HL-60/S4 treated with phorbol 12-myristate 13-acetate at 8.2 ng/mL for 4 days and 3 days (cell line): ENCODE results near the gene PSMG3.

Source experiments
- in situ Hi-C: fragments of 300-500 bp; cut with MboI; formaldehyde crosslinking; loops from 2 replicates; pipeline ENCODE4 v1.15.0; 2022; ENCODE audit warnings: low sequenced_read_pairs

PSMG3 gene

DNA sequence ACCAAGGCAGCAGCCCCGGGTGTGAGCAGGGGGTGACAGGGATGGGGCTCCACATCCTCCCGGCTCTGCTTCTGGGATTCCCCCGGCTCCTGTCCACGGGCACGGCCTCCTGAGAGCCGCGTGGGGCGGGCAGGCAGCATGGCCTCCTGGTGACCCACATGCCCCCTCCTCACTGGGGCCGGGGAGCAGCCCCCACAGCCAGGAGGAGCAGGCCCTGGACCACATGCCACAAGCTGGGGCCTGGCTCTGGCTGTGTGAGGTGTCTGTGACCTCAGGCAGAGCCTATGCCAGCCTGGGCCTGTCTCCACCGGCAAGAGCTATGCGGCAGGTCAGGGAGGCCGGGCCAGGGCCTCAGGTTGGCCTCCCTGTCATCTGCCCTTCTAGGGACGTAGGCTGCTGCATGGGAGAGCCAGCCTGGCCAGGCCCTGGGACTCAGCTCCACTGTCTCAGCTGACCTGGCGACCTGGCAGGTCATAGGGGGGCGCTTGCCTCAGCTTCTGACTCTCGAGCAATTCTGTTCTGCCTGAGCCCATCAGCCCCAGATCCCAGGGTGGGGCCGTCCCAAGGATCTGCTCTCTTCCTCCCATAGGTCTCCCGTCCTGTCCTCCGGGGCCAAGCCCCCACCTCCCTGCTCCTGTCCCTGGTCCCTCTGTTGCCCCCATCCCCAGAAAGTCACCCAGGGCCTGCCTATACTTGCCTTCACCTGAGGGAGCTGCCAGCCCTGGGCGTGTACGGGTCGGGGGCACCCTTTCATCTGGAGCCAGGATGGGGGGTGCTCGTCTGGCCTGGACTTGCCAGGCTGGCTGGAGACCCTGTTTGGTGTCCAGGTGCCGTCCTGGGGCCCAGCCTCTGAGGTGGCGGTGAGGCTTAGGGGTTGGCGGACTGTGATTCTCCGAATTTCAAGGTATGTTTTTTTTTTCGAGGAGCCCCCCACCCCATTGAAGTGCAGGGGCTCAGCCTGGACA lies 9.9 kb downstream of the PSMG3 start:
- in situ Hi-C loops: no loop called here

DNA sequence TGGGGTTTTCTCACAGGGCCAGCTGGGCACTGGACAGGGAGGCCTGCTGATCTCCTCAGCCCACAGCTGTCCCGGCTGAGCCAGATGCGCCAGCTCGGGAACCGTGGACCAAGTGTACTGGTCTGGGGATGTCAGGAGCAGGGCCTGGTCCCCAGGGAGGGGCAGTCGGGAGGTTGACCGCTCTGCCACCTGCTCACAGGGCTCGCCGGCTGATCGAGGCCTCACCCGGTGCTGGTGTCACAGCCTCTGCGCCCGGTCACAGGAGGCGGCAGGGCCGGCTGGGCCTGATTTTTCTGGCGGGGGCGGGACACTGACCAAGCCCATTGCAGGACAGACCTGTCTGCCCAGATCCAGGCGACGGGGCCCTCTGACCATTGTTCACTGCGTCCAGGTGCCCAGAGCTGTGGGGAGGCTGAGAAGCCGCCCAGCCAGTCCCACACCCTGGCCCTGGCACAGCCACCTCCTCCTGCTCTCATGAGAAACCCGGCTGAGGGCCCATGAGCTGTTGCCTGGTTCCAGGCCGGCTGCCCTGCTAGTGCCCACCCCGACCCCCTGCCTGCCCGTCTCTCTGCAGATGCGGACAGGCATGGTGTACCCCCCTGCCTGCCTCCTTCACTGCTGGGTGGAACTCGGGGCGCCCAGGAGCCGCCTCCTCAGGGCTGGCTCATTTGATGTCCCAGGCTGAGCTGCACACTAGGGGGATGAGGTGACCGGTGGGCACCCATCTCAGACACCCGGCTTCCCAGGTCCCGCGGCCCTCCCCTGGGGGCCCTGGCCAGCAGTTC lies 10.8 kb downstream of the PSMG3 start:
- in situ Hi-C loops: no loop called here

GRCh38 chr7:1558181-1558811 lies 11.5 kb downstream of the PSMG3 start:
- in situ Hi-C loops: no loop called here

- in situ Hi-C loops: no loop called here
These were observed 12.1 kb downstream of the PSMG3 start for GRCh38 chr7:1557771-1558170.

DNA sequence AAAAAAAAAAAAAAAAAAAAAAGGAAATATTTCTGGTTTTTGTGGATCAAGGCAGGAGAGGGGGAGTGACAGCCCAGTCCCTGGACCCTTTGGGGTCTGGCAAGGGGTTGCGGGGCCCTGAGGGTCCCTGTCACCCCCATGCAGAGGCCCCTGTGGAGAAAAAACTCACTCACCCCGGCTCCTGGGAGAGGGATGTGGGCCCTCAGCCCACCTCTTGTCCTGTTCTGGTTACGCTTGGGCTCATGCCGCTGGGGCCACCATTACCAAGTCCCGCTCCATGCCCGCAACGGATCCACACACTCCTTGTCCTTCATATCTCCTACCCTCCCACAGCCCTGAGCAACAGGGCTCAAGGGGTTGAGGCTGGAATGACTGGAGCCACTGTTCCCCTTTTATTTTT lies 12.8 kb downstream of the PSMG3 start:
- in situ Hi-C loops: no loop called here

- in situ Hi-C loops: no loop called here
These were observed 13.9 kb downstream of the PSMG3 start, which contains the start of gene TMEM184A for GRCh38 chr7:1555813-1556543. Gene TMEM184A (minus strand): TSS chr7:1556205. CDS start chr7:1555484, 721 bp downstream.

GRCh38 chr7:1555046-1555812 lies 14.6 kb downstream of the PSMG3 start:
- in situ Hi-C loops: no loop called here

- in situ Hi-C loops: no loop called here
These were observed 15.3 kb downstream of the PSMG3 start for GRCh38 chr7:1554333-1555045.

GRCh38 chr7:1553512-1554210 lies 16.2 kb downstream of the PSMG3 start:
- in situ Hi-C loops: no loop called here

DNA sequence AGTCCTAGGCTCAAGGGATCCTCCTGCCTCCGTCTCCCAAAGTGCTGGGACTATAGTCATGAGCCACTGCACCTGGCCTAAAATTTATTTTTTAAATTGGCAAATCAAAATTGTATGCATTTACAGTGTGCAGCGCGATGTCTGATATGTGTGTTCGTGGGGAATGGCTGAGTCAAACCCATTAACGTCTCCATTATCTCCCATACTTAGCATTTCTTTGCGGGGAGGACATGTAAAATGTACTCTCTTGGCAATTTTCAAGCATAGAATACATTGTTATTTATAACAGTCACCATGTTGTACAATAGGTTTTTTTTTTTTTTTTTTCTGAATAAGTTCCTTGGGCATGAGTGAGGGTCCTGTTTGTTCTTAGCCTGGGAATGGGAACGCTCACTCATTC lies 17.6 kb downstream of the PSMG3 start:
- in situ Hi-C loops: no loop called here

DNA sequence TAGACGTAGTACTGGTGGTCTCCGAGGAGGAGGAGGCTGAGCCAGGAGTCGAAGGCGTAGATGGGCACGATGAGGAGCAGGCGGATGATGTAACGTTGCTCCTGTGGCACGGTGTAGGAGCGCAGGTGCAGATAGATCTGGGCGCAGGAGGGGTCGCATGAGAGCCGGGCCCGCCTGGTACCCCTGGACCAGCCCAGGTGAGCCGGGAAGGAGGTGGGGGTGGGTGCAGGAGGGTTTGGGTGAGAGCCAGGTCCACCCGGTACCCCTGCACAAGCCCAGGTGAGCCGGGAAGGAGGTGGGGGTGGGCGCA lies 19.0 kb downstream of the PSMG3 start:
- in situ Hi-C loops: no loop called here

DNA sequence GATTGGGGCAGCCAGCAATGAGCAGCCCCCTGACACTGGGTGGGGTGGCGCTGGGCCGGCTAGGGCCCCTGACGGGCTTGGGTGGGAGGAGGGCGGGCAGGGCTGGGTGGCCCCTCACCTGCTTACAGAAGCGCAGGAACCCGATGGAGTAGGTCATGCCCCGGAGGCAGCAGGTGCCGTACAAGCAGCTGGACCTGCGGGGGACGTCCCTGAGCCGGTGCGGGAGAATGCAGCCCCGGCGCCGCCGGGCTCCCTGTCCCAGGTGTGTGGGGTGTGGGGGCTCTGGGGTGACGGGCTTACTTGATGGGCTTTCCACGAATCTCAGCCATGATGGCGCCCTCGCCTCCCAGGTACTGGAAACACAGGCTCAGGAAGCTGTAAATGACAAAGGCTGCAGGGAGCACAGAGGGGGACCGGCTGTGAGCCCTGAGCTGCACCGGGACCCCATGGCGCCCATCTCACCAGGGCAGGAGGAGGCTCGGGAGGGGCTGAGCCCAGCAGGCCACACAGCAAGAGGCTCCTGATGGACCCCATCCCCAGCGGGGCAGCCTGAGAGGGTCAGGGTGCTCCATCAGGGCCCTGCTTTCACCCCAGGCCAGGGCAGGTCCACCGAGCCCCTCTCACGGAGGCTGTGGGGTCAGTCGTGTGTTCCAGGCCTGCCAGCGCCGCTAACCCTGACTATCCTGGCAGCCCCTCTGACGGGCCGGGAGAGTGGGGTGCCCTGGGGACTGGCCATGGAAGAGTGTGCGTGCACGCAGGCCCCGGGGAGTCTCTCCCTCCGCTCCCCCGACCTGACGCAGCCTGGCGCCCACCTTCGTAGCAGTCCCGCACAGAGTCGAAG lies 19.6 kb downstream of the PSMG3 start:
- in situ Hi-C loops: no loop called here

- in situ Hi-C loops: no loop called here
These were observed 20.4 kb downstream of the PSMG3 start for GRCh38 chr7:1549357-1550004.

DNA sequence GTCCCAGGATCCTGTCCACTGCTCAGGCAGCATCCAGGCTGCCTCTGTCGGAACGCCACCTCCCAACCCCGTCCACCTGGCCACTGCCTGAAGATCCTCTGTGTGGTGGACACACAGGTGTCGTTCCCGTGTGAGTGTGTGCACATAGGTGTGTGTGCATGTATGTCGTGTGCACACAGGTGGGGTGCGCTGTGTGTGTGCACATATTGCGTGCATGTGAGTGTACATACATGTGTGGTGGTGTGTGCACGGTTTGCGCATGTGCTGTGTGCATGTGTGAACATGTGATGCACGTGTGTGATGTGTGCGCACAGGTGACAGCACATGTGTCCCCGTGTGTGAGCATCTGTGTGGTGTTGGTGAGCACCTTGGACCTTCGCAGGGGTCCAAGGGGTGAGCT lies 20.9 kb downstream of the PSMG3 start:
- in situ Hi-C loops: no loop called here

DNA sequence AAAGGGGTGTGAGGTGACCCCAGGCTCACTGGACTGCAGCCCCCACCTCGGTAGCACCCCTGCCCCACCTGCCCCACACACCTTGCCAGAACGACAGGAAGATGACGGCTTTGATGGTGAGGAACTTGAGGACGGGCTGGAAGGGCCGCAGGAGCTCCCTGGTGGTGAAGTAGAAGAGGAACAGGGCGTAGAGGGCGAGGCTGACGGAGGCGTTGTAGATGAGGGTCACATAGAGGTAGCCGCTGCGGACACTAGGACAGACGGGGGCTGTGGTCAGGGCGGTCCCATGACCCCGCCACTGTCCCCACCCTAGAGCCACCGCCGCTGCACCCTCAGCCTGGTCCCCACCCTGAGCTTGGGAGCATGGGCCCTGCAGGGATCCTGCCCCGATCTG lies 21.4 kb downstream of the PSMG3 start:
- in situ Hi-C loops: no loop called here

DNA sequence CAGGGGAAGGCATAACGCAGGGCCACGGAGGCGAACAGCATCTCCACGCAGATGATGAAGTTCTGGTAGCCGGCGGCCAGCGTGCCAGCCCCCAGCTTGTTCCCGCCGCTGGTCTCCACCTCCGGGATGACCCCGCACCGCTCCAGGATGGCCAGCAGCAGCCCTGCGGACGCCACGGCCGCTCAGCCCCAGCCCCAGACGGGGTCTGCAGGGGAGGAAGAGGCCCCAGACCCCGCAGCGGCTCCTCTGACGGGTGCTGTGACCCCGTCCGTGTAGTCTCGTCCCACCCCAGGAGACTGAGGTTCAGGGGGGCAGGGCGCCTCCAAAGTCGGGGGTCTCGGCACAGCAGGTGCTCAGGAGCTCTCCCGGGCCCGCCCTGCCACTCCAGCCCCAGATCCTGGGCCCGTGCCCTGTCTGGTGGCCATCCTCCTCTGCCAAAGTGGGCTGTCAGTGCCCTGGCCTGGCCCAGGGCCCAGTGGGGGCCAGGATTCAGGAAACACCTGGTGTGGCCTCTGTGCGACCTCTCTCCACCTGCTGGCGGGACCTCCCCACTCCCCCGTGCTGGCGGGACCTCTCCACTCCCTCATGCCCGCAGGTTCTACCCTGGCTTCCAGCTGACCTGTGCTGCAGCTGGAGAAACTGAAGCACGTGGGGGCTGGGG lies 21.9 kb downstream of the PSMG3 start:
- in situ Hi-C loops: no loop called here
